KMS-11 (cell line): ENCODE data around the gene GULP1.

Source experiments
- H2AFZ ChIP-seq: fragments of 200-600 bp; sonication (generic); 2 replicates; pipeline ENCODE4 v1.6.1; 2016; ENCODE audit warnings: antibody characterized with exemption, mixed run types, low read depth
- H3K27ac ChIP-seq: fragments of 200-600 bp; sonication (generic); 2 replicates; pipeline ENCODE4 v1.6.1; 2016; ENCODE audit warnings: mild to moderate bottlenecking, mixed run types
- H3K27me3 ChIP-seq: fragments of 200-600 bp; sonication (generic); 2 replicates; pipeline ENCODE4 v1.6.1; 2017; ENCODE audit warnings: mild to moderate bottlenecking, low read depth, mixed run types, moderate library complexity; ENCODE audit not compliant: insufficient read depth
- H3K36me3 ChIP-seq: fragments of 200-600 bp; sonication (generic); 2 replicates; pipeline ENCODE4 v1.6.1; 2017; ENCODE audit warnings: mild to moderate bottlenecking, mixed run types; ENCODE audit not compliant: insufficient read depth
- H3K4me1 ChIP-seq: fragments of 200-600 bp; sonication (generic); 2 replicates; pipeline ENCODE4 v1.6.1; 2016; ENCODE audit warnings: mild to moderate bottlenecking, low read depth, mixed run types; ENCODE audit not compliant: poor library complexity, severe bottlenecking
- H3K4me2 ChIP-seq: fragments of 200-600 bp; sonication (generic); 2 replicates; pipeline ENCODE4 v1.7.0; 2016; ENCODE audit warnings: mild to moderate bottlenecking, mixed run types
- H3K4me3 ChIP-seq: fragments of 200-600 bp; sonication (generic); IDR thresholded peaks from 2 replicates; pipeline ENCODE4 v1.6.1; 2017; ENCODE audit warnings: low read depth, low read length, mixed read lengths; ENCODE audit not compliant: insufficient read depth
- H3K79me2 ChIP-seq: fragments of 200-600 bp; sonication (generic); 2 replicates; pipeline ENCODE4 v1.6.1; 2016; ENCODE audit warnings: low read depth, mixed run types; ENCODE audit not compliant: insufficient read depth
- H3K9ac ChIP-seq: fragments of 200-600 bp; sonication (generic); 2 replicates; pipeline ENCODE4 v1.6.1; 2016; ENCODE audit warnings: mild to moderate bottlenecking, mixed run types
- H4K20me1 ChIP-seq: fragments of 200-600 bp; sonication (generic); 2 replicates; pipeline ENCODE4 v1.6.1; 2016; ENCODE audit warnings: mild to moderate bottlenecking, mixed run types; ENCODE audit not compliant: insufficient read depth
- TF ChIP-seq, protein P1 (sequence below): fragments of 200-600 bp; sonication (generic); conservative IDR thresholded peaks from 2 replicates; pipeline ENCODE4 v1.6.1; 2017; ENCODE audit warnings: low read depth, mild to moderate bottlenecking, antibody characterized with exemption, low read length, moderate library complexity, mixed read lengths

The GULP1 gene

DNA sequence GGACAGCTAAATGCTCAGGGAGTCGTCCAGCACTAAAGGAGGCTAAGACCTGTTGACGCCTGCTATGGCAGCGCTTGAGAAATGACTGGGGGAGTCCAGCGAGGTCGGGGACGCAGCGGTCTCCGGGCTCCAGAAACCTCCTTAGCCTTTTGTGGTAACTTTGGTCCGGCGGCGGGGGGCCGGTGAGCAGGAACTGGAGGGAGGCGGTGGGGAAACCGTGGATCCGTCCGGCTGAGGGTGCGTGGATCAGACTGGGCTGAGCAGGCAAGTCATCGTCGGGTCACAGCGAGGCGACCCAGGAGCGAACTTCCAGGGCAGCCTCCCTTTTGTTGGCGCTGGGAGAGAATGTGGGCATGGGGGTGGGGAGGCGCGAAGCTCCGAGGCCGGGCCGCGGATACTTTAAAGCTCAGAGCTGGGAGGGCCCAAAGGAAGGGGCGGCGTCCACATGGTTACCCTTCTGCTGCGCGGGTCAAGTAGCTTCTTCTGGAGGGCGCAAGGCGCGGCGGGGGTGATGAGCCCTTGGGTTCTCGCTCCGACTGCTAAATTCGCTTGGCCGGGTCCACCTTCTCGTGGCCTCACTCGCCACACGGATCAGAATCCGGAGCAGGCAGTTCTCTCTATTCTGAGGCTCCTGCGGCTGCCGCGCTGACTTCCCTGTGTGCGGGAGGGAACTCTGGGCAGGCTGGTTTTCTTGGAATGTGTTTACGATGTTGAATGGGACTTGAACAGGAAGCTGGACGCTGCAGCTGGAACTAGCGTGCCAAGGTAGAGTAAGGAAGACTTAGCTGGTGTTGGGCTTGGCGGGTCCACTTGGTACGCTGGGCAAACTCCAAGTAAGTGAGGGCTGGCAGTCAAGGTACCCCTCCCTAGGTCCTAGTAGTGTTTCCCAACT lies 920 bp downstream of the GULP1 start:
- Histone ChIP-seq H3K4me1 (peaks cover 9% of the 10 kb centered on the region), H3K36me3 (no peaks in the 10 kb centered on the region), H3K4me3 (peak overlapping the region; percentile 63), H3K4me2 (peak overlapping the region; percentile 41; the same call in 1 of the 2 replicates), H4K20me1 (no peaks in the 10 kb centered on the region), H3K79me2 (peaks cover 7% of the 10 kb centered on the region; the same call in 1 of the 2 replicates), H3K27me3 (no peaks in the 10 kb centered on the region), H2AFZ (peak overlapping the region; percentile 83), H3K27ac (peak overlapping the region; percentile 32; the same call in 1 of the 2 replicates), H3K9ac (peak overlapping the region; percentile 55; the same call in 1 of the 2 replicates)
- TF ChIP-seq, protein P1, sequence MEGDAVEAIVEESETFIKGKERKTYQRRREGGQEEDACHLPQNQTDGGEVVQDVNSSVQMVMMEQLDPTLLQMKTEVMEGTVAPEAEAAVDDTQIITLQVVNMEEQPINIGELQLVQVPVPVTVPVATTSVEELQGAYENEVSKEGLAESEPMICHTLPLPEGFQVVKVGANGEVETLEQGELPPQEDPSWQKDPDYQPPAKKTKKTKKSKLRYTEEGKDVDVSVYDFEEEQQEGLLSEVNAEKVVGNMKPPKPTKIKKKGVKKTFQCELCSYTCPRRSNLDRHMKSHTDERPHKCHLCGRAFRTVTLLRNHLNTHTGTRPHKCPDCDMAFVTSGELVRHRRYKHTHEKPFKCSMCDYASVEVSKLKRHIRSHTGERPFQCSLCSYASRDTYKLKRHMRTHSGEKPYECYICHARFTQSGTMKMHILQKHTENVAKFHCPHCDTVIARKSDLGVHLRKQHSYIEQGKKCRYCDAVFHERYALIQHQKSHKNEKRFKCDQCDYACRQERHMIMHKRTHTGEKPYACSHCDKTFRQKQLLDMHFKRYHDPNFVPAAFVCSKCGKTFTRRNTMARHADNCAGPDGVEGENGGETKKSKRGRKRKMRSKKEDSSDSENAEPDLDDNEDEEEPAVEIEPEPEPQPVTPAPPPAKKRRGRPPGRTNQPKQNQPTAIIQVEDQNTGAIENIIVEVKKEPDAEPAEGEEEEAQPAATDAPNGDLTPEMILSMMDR, result no peak

DNA sequence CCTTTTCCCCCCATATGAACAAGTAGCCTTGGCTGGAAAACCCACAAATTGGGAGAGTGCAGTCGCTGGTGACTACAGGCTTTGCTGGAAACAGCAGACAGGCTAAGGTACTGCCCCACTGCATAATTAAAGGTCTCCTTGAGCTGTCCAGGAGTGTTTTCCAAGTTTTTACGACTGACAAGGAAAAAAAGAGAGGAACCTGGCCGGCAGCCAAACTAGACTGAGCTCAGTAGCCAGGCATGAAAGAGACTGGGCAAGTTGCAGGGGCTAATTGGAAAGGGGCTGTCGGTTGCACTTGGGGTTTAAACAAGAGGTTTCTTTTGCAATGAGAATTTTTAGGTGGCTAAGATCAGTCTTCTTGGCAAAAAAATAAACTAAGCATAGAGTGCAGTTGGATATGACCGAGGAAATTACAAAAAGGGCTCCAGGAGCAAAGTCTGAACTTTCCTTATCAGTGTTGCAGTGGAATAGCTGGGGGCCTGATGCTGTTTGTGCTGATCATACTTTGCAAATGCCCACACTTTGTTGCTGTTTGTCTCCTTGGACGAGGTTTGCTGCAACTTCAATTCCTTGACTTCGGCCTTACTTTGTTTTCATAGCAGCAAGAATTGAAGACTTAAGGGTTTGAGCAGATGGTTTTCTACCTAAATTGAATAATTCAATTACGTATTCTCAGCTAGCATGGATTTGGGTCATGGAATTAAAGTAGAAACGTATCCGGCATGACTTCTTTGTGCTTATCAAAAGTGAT lies 2.1 kb downstream of the GULP1 start:
- no peaks in the 10 kb centered on the region for H3K27me3 ChIP-seq
- peak overlapping the region; percentile 32 for H3K27ac ChIP-seq
- peak overlapping the region; percentile 33; the same call in 1 of the 2 replicates for H3K9ac ChIP-seq
- 0 out of 2 replicates have a peak overlapping the region, but pooled peaks have one; percentile 33 for H3K4me2 ChIP-seq
- no peaks in the 10 kb centered on the region for H4K20me1 ChIP-seq
- H3K4me3 ChIP-seq, result peak overlapping the region; percentile 63
- peaks cover 9% of the 10 kb centered on the region for H3K4me1 ChIP-seq
- H2AFZ ChIP-seq, result no peak overlapping the region
- no peaks in the 10 kb centered on the region for H3K36me3 ChIP-seq
- H3K79me2 ChIP-seq, result peaks cover 12% of the 10 kb centered on the region; the same call in 1 of the 2 replicates
- TF ChIP-seq, protein P1, result no peak

DNA sequence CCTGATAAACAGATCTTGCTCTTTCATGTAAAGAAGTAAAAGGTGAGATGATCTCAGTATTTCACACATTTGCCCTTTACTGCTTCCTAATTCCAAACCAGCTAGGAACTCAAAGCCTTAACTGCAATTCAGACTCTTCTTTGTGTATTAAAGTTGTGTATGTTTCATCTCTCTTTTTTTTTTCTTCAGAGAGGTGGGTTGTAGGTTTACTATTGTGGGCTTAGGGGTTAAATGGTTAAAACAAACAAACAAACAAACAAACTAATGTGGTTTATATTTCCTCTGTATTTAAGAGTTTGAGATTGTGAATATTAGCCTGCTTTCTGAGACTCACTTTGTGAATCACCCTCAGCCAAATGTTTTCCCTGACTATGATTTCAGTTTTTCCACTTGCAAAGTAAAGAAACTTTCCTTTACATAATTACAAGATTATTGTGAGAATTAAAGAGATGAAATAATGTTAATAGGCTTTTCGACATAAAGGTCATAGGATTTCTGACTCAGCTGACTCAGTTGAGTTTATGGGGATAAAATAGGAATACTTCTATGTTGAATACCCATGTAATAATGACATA lies 2.8 kb downstream of the GULP1 start:
- Histone ChIP-seq H3K27ac (peak overlapping the region; percentile 32), H3K4me1 (peaks cover 9% of the 10 kb centered on the region), H4K20me1 (no peaks in the 10 kb centered on the region), H2AFZ (no peak overlapping the region), H3K36me3 (no peaks in the 10 kb centered on the region), H3K27me3 (no peaks in the 10 kb centered on the region), H3K79me2 (peaks cover 12% of the 10 kb centered on the region; the same call in 1 of the 2 replicates), H3K9ac (peak overlapping the region; percentile 33; the same call in 1 of the 2 replicates), H3K4me3 (no peak overlapping the region), H3K4me2 (0 out of 2 replicates have a peak overlapping the region, but pooled peaks have one; percentile 33)
- TF ChIP-seq, protein P1, result no peak

DNA sequence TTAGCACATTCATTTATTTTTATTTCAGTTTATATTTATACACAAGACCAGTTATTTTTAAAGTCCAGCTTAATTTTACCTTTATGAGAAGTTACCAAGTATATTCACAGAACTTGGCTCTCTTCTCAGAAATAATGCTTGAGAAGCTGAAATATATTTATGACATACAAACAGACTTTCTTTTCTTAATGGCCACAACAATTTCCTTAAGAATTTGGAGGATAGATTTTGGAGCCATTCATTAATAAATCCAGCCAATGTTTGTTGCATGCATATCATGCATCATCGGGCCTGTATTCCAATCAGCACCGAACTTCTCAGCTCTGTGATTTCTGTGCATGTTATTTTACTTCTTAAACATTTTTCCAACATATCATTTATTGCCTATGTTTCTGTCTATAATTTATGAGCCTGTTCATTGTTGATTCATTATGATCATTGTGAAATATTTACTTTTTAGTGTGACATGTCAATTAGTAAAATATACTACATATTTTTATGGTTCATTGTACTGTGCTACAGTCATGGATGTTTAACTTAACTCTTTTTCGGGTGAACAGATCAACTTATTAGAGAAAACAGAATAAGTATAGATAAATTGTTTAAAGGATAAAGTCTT lies 3.5 kb downstream of the GULP1 start:
- Histone ChIP-seq H3K79me2 (peaks cover 12% of the 10 kb centered on the region; the same call in 1 of the 2 replicates), H3K9ac (peak overlapping the region; percentile 33; the same call in 1 of the 2 replicates), H3K4me3 (no peak overlapping the region), H3K4me2 (no peak overlapping the region), H3K36me3 (no peaks in the 10 kb centered on the region), H4K20me1 (no peaks in the 10 kb centered on the region), H3K27ac (peak overlapping the region; percentile 32), H3K27me3 (no peaks in the 10 kb centered on the region), H3K4me1 (peaks cover 9% of the 10 kb centered on the region), H2AFZ (no peak overlapping the region)
- TF ChIP-seq, protein P1, result no peak
